VCaP (cell line): ENCODE results near the gene IDS.

Source experiments
- H3K27ac ChIP-seq: fragments of 450-650 bp; 2 replicates; pipeline ENCODE4 v1.5.1; 2017
- CTCF ChIP-seq: fragments of 450-650 bp; conservative IDR thresholded peaks from 2 replicates; pipeline ENCODE4 v1.5.1; 2017; ENCODE audit warnings: mild to moderate bottlenecking, moderate library complexity

Gene IDS

DNA sequence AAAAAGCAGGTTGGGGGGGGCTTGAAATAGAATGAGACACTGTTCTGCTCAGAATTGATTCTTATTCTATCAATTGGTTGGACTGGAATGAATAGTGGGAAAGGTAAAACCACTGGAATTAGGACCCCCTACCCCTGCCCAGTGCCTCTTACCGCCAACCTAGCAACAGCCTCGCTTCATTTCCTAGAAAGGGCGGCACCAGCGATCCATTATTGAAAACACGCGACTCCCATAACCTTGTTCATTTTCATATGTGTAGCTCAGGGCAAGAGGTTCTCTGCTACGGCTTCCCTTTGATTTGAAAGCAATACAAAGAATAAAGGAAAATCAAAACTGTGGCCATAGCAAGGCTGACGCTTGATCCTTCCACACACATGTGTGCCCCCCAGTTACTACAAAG is 33.7 kb downstream of the IDS start:
- no peak overlapping the region for H3K27ac ChIP-seq

DNA sequence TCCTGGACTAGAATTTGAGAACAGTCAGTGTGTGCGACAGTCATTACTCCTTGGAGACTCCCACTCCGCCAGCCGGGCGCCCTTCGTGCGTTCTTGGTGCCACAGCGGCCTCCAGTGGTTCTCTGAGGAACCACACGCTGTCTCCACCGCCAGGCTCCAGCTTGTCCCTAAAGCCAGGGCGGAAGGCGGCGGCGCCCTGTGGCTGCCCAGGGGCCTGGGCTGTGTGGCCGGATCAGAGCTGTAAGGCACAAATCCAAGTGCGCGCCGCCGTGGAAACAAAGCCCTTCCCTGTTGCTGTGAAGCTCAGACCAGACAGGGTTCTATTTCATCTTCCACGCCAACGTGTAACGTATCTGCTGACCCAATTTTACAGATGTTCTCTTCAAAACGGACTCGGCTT is 34.2 kb downstream of the IDS start:
- peak; percentile 86 for TF ChIP-seq CTCF
- no peak overlapping the region for H3K27ac ChIP-seq

More for the DNA sequence above, 33.7 kb downstream of the IDS start:
- TF ChIP-seq CTCF = no peak

GRCh38 chrX:149469406-149469805 is 35.7 kb downstream of the IDS start:
- H3K27ac ChIP-seq = no peak overlapping the region
- TF ChIP-seq CTCF = no peak

DNA sequence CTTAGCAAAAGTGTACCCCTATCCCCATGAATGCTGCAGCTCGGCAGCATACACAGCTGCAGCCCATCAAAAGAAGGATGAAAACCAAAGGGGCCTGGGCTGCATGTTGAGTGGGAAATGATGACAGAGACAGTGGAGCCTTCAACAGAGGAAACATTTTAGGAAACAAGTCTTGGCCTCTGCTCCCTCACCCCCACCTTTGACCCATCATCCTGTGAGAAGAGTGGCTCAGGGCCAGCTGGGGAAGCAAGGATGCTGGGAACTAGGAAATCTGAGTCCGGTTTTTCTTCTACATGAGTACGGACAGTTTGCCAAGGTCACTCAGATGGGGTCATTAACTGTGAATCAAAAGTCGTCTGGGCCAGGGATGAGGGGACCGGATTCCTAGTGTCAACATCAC is 37.2 kb downstream of the IDS start:
- TF ChIP-seq CTCF = no peak
- no peak overlapping the region for H3K27ac ChIP-seq

- no peak for TF ChIP-seq CTCF
- H3K27ac ChIP-seq = no peak overlapping the region
These were observed 37.6 kb downstream of the IDS start for GRCh38 chrX:149467461-149467860.

DNA sequence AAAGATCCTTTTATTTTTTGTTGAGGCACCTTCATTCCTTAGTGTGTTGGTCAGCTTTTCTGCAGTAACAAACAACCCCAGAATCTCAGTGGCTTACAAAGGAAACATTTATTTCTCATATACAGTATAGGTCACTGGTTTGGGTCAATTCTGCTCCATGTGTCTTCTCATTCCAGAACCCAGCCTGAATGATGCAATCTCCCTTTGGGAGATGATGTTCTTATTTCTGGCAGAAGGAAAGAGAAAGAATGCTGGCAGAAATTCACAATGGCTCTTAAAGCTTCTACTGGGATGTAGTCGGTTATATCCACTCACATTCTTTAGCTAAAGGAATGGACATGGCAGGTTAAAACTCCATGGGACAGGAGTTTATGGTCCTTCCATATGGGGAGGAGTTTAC is 42.3 kb downstream of the IDS start:
- H3K27ac ChIP-seq = no peak overlapping the region

DNA sequence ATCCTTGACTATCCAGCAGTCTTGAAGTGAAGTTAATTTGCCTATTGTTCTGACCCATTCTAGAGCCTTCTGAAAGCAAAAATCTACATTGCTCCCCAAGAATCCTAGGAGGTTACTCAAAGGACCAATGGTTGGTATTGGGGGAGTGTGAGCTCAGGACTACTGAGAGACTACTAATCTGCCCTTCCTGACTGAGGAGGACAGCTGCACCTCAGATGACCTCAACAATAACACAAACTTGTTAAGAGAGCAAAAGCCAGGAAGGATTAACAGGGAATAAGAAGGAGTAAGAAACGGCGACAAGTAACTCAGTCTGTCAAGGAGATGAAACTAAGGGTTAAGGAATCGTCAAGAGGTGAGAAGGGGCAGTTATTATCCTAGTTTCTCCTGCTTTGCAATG is 43.4 kb downstream of the IDS start:
- no peak for TF ChIP-seq CTCF
- H3K27ac ChIP-seq = no peak overlapping the region

More for the DNA sequence above, 42.3 kb downstream of the IDS start:
- TF ChIP-seq CTCF = no peak

DNA sequence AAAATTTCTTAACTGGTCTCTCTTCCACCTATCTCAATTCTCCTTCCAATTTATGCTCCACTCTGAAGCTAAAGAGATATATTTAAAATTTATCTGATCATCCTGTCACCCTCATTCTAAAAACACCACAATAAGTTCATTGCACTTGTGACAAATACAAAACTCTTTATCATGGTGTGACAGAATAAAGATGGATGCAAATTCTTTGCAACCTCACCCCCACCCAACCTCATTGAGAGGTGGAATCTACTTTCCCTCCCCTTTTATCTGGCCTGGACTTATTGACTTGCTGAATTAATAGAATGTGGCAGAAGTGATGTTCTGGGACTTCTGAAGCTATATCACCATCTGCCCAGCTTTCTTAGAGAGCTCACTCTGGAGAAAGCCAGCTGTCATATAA is 46.5 kb downstream of the IDS start:
- no peak overlapping the region for H3K27ac ChIP-seq
- no peak for TF ChIP-seq CTCF
